H1 (cell line): Measurements from ENCODE around the gene FHIT. TPM values are rescaled to one million over a fixed set of nuclear protein-coding genes. Genes with fewer than 3 reads are reported as not detected.

Experiments
- BCL11A ChIP-seq, 2 experiments: IDR thresholded peaks; one replicate each; pipeline ENCODE4 v1.6.1; 2011; ENCODE audit warnings: low read depth in 2 of 2, low read length in 2 of 2, mild to moderate bottlenecking in 2 of 2
- CBX5 ChIP-seq: fragments of 300-800, 300-1000 bp; sonication (generic); IDR thresholded peaks from 2 replicates; pipeline ENCODE4 v1.7.1; 2016; ENCODE audit warnings: antibody characterized with exemption, low read length, low read depth
- EGR1 ChIP-seq: IDR thresholded peaks from 2 replicates; pipeline ENCODE4 v1.6.1; 2011; ENCODE audit warnings: low read depth, low read length, borderline replicate concordance
- POLR2AphosphoS5 ChIP-seq: IDR thresholded peaks from 2 replicates; pipeline ENCODE4 v1.6.1; 2011; ENCODE audit warnings: low read depth, low read length
- RNF2 ChIP-seq: fragments of 200-900, 300-1000 bp; sonication (generic); IDR thresholded peaks from 2 replicates; pipeline ENCODE4 v1.7.1; 2016; ENCODE audit warnings: borderline replicate concordance, low read depth, mild to moderate bottlenecking, antibody characterized with exemption, low read length; ENCODE audit not compliant: poor library complexity, severe bottlenecking; ENCODE audit errors: missing control alignments
- polyA plus RNA-seq, 7 experiments: library from polyadenylated mRNA; depleted of rRNA in 3 of 7; stranded (reverse) in 5 of 7; unstranded in 2 of 7; fragments of >200 nt in 5 of 7; fragments of 200-250 nt in 2 of 7; gene quantifications; 1 replicate in 5 of 7; 2 replicates in 1 of 7; 4 replicates in 1 of 7; pipeline versions ENCODE4 v1.2.1 to v1.2.3, GENCODE V29; 2011 to 2013; ENCODE audit warnings: missing spikeins in 2 of 7, mixed read lengths in 2 of 7
- total RNA-seq: library from RNA; stranded (reverse); fragmentation: NEBNext Ultra II Directional; extraction: Animal tissue kit (Norgen Biotek cat#: 25700); gene quantifications from 2 replicates; pipeline ENCODE4 v1.2.1, GENCODE V29; 2021
- TF ChIP-seq, protein P1 (sequence below): fragments of 300-600 bp; sonication (generic); IDR thresholded peaks from 2 replicates; pipeline ENCODE4 v1.7.1; 2012; ENCODE audit warnings: low read length, moderate library complexity, mild to moderate bottlenecking, inconsistent platforms; ENCODE audit not compliant: insufficient replicate concordance

FHIT gene
- total and polyA plus RNA-seq, 2 of the 8 experiments (the other 6 are each of a cell fraction or from before 2014, with no cell fraction given): 1.2 to 3.2 TPM

- TF ChIP-seq, protein P1, sequence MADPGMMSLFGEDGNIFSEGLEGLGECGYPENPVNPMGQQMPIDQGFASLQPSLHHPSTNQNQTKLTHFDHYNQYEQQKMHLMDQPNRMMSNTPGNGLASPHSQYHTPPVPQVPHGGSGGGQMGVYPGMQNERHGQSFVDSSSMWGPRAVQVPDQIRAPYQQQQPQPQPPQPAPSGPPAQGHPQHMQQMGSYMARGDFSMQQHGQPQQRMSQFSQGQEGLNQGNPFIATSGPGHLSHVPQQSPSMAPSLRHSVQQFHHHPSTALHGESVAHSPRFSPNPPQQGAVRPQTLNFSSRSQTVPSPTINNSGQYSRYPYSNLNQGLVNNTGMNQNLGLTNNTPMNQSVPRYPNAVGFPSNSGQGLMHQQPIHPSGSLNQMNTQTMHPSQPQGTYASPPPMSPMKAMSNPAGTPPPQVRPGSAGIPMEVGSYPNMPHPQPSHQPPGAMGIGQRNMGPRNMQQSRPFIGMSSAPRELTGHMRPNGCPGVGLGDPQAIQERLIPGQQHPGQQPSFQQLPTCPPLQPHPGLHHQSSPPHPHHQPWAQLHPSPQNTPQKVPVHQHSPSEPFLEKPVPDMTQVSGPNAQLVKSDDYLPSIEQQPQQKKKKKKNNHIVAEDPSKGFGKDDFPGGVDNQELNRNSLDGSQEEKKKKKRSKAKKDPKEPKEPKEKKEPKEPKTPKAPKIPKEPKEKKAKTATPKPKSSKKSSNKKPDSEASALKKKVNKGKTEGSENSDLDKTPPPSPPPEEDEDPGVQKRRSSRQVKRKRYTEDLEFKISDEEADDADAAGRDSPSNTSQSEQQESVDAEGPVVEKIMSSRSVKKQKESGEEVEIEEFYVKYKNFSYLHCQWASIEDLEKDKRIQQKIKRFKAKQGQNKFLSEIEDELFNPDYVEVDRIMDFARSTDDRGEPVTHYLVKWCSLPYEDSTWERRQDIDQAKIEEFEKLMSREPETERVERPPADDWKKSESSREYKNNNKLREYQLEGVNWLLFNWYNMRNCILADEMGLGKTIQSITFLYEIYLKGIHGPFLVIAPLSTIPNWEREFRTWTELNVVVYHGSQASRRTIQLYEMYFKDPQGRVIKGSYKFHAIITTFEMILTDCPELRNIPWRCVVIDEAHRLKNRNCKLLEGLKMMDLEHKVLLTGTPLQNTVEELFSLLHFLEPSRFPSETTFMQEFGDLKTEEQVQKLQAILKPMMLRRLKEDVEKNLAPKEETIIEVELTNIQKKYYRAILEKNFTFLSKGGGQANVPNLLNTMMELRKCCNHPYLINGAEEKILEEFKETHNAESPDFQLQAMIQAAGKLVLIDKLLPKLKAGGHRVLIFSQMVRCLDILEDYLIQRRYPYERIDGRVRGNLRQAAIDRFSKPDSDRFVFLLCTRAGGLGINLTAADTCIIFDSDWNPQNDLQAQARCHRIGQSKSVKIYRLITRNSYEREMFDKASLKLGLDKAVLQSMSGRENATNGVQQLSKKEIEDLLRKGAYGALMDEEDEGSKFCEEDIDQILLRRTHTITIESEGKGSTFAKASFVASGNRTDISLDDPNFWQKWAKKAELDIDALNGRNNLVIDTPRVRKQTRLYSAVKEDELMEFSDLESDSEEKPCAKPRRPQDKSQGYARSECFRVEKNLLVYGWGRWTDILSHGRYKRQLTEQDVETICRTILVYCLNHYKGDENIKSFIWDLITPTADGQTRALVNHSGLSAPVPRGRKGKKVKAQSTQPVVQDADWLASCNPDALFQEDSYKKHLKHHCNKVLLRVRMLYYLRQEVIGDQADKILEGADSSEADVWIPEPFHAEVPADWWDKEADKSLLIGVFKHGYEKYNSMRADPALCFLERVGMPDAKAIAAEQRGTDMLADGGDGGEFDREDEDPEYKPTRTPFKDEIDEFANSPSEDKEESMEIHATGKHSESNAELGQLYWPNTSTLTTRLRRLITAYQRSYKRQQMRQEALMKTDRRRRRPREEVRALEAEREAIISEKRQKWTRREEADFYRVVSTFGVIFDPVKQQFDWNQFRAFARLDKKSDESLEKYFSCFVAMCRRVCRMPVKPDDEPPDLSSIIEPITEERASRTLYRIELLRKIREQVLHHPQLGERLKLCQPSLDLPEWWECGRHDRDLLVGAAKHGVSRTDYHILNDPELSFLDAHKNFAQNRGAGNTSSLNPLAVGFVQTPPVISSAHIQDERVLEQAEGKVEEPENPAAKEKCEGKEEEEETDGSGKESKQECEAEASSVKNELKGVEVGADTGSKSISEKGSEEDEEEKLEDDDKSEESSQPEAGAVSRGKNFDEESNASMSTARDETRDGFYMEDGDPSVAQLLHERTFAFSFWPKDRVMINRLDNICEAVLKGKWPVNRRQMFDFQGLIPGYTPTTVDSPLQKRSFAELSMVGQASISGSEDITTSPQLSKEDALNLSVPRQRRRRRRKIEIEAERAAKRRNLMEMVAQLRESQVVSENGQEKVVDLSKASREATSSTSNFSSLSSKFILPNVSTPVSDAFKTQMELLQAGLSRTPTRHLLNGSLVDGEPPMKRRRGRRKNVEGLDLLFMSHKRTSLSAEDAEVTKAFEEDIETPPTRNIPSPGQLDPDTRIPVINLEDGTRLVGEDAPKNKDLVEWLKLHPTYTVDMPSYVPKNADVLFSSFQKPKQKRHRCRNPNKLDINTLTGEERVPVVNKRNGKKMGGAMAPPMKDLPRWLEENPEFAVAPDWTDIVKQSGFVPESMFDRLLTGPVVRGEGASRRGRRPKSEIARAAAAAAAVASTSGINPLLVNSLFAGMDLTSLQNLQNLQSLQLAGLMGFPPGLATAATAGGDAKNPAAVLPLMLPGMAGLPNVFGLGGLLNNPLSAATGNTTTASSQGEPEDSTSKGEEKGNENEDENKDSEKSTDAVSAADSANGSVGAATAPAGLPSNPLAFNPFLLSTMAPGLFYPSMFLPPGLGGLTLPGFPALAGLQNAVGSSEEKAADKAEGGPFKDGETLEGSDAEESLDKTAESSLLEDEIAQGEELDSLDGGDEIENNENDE: no peak
- TF ChIP-seq BCL11A (IDR thresholded peaks at IDR 0.05; ENCODE audit: low read depth in 2 of 2, low read length in 2 of 2) (no peak), EGR1 (no peak), POLR2AphosphoS5 (no peak), CBX5 (no peak), RNF2 (no peak)
Observed at GRCh38 chr3:61080737-61081445, 170.4 kb downstream of the FHIT start (continued).
